ENCODE results near the gene ANXA4. TPM values are rescaled to one million over a fixed set of nuclear protein-coding genes. Genes with fewer than 3 reads are reported as not detected.
"Not testable (repeated sequence)": the region's sequence is repeated elsewhere in the genome, so short reads cannot be mapped to it uniquely, and the experiment has no call there.

ANXA4 gene
- total RNA-seq, 1 donor from 2014 or later, result 84.5 TPM

- H3K4me1 Mint-ChIP-seq (ENCODE audit: unreplicated experiment), result peaks cover 37% of the 10 kb centered on the region
- TF ChIP-seq CTCF (conservative IDR thresholded peaks at IDR 0.05), result no peak
- H3K27ac Mint-ChIP-seq, result peak overlapping the region; percentile 96
- no peak for DNase-seq (ENCODE audit: extremely low spot score, unreplicated experiment)
- H3K36me3 Mint-ChIP-seq, result peaks cover 11% of the 10 kb centered on the region
- peak overlapping the region; percentile 70 for H3K4me3 Mint-ChIP-seq
- H3K27me3 Mint-ChIP-seq, result no peaks in the 10 kb centered on the region
- peaks cover 4% of the 10 kb centered on the region for H3K9me3 Mint-ChIP-seq
Observed at GRCh38 chr2:69770193-69770702, 28.3 kb downstream of the ANXA4 start.

- TF ChIP-seq CTCF (conservative IDR thresholded peaks at IDR 0.05), result no peak
- DNase-seq (ENCODE audit: extremely low spot score, unreplicated experiment), result no peak
- Mint-ChIP-seq H3K9me3 (peaks cover 4% of the 10 kb centered on the region), H3K27me3 (no peaks in the 10 kb centered on the region), H3K4me1 (ENCODE audit: unreplicated experiment) (peaks cover 39% of the 10 kb centered on the region), H3K27ac (peak overlapping the region; percentile 96), H3K36me3 (peaks cover 7% of the 10 kb centered on the region), H3K4me3 (no peak overlapping the region)
Observed at GRCh38 chr2:69770747-69771146, 28.8 kb downstream of the ANXA4 start.

- Mint-ChIP-seq H3K27me3 (no peaks in the 10 kb centered on the region), H3K27ac (peak overlapping the region; percentile 13), H3K36me3 (peaks cover 7% of the 10 kb centered on the region), H3K4me1 (ENCODE audit: unreplicated experiment) (peaks cover 35% of the 10 kb centered on the region), H3K9me3 (peaks cover 4% of the 10 kb centered on the region), H3K4me3 (no peak overlapping the region)
- TF ChIP-seq CTCF (conservative IDR thresholded peaks at IDR 0.05), result no peak
- DNase-seq (ENCODE audit: extremely low spot score, unreplicated experiment), result no peak
Observed at GRCh38 chr2:69771461-69771860, 29.5 kb downstream of the ANXA4 start.

- Mint-ChIP-seq H3K4me3 (no peak overlapping the region), H3K9me3 (peaks cover 4% of the 10 kb centered on the region), H3K4me1 (ENCODE audit: unreplicated experiment) (peaks cover 30% of the 10 kb centered on the region), H3K27ac (no peak overlapping the region), H3K36me3 (peaks cover 10% of the 10 kb centered on the region), H3K27me3 (no peaks in the 10 kb centered on the region)
- no peak for TF ChIP-seq CTCF (conservative IDR thresholded peaks at IDR 0.05)
- no peak for DNase-seq (ENCODE audit: extremely low spot score, unreplicated experiment)
Observed at GRCh38 chr2:69773206-69773605, 31.3 kb downstream of the ANXA4 start.

- H3K4me3 Mint-ChIP-seq; DNase-seq (ENCODE audit: extremely low spot score, unreplicated experiment); H3K27ac Mint-ChIP-seq; H3K27me3 Mint-ChIP-seq; H3K9me3 Mint-ChIP-seq: not testable (repeated sequence)
- Mint-ChIP-seq H3K4me1 (ENCODE audit: unreplicated experiment) (peaks cover 29% of the 10 kb centered on the region), H3K36me3 (peaks cover 11% of the 10 kb centered on the region)
Observed at GRCh38 chr2:69774258-69774983, 32.5 kb downstream of the ANXA4 start.
